ENCODE measurements around the gene ARHGDIA.

GRCh38 chr17:81905424-81905875, 34.3 kb upstream of the ARHGDIA start:
- TF ChIP-seq SP1 (IDR thresholded peaks at IDR 0.05), result no peak
- TF ChIP-seq SUZ12 (IDR thresholded peaks at IDR 0.05), result no peak
- TF ChIP-seq ELF4 (IDR thresholded peaks at IDR 0.05), result no peak
- no peak for TF ChIP-seq BHLHE40 (IDR thresholded peaks at IDR 0.05; ENCODE audit: borderline replicate concordance)
- TF ChIP-seq FOXM1 (IDR thresholded peaks at IDR 0.05; ENCODE audit: borderline replicate concordance), result no peak
- no peak for TF ChIP-seq HDGF (IDR thresholded peaks at IDR 0.05; ENCODE audit: borderline replicate concordance)
- no peak for TF ChIP-seq ZNF384 (IDR thresholded peaks at IDR 0.05)
- TF ChIP-seq TARDBP (IDR thresholded peaks at IDR 0.05), result no peak

Measured in HEK293T (cell line).